ENCODE data around the gene PPBP. TPM values are rescaled to one million over a fixed set of nuclear protein-coding genes. Genes with fewer than 3 reads are reported as not detected.

The PPBP gene
- total and polyA plus RNA-seq, 9 of the 15 experiments (the other 6 are each of a cell fraction or from before 2014, with no cell fraction given): 0.17 to 0.55 (median 0.29) TPM; not detected in 4

DNA sequence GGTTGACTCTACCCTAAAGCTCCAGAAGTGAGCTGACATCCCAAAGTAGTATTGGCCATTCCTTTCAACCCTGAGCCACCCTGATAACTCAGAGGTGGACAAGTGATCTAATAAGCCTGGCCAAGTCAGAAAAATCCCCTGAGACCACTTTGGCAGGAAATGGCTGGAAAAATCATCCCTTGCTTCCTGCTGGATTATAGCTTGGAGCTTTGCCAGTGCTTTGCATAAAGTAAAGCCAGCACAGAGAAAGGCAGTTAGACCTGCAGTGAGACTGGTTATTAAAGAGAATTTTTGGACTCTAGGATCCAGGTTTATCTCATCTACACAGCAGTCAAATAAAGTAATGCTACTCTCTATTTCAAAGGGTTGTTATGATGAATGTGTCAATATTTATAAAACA lies 44.1 kb upstream of the PPBP start:
- no TSS peak for BruUV-seq (replicated peaks)
- peaks cover 2% of the 10 kb centered on the region; the same call in 1 of the 3 replicates for H3K36me3 ChIP-seq (ENCODE audit: control insufficient read depth, insufficient read depth, low read length)
- H3K27ac ChIP-seq (ENCODE audit: extremely low read depth, low read depth, low read length): no peak overlapping the region
- H3K4me3 ChIP-seq: no peak overlapping the region
- no peaks in the 10 kb centered on the region for H3K9me1 ChIP-seq (ENCODE audit: control insufficient read depth, insufficient read depth, low read length)
- H3K4me2 ChIP-seq (ENCODE audit: insufficient read depth, low read length): no peak overlapping the region
- H4K20me1 ChIP-seq (replicated peaks; ENCODE audit: control insufficient read depth, insufficient read depth, low read length): no peaks in the 10 kb centered on the region
- peaks cover 0 to 4% of the 10 kb centered on the region in 2 experiments; a peak in 2 of 5 replicates for H3K4me1 ChIP-seq (replicated peaks in 1 of 2; ENCODE audit: control insufficient read depth in 2 of 2, insufficient read depth in 2 of 2, low read length in 2 of 2)
- FAIRE-seq (no peak), DNase-seq (ENCODE audit: extremely low read depth in 1 of 4, low spot score in 3 of 4) (no peak), ATAC-seq (peak; percentile 54)
- no peaks in the 10 kb centered on the region for H3K9me3 ChIP-seq (replicated peaks; ENCODE audit: control insufficient read depth, insufficient read depth, low read depth, low read length)
- intact Hi-C loops (cut with micrococcal nuclease) (loop anchor here (10.0 kb wide), 1 partner anchor 307 kb away; no protein-coding TSS in a partner anchor), in situ Hi-C loops (cut with MboI) (loop anchor here (10.0 kb wide), 2 partner anchors 307 to 367 kb away; no protein-coding TSS in a partner anchor)
- no peak overlapping the region for H3K9ac ChIP-seq (ENCODE audit: insufficient read depth in 1 of 2, low read depth in 2 of 2, low read length in 2 of 2)
- POLR2A ChIA-PET: interaction anchor here (0.6 kb wide), 1 partner anchor 408 kb away, joined by 3 read pairs; no protein-coding TSS in a partner anchor
- CTCF ChIA-PET (ENCODE audit: low intra/inter-chr PET ratio): no interaction called here
- no peaks in the 10 kb centered on the region for H3K27me3 ChIP-seq (ENCODE audit: control insufficient read depth in 2 of 2, insufficient read depth in 2 of 2, low read length in 2 of 2)
- no peak for TF ChIP-seq MTF1 (CRISPR knock-in tag; IDR thresholded peaks at IDR 0.05; ENCODE audit: borderline replicate concordance)
- TF ChIP-seq NFIC (IDR thresholded peaks at IDR 0.05): peak; percentile 40
- TF ChIP-seq, protein P1, sequence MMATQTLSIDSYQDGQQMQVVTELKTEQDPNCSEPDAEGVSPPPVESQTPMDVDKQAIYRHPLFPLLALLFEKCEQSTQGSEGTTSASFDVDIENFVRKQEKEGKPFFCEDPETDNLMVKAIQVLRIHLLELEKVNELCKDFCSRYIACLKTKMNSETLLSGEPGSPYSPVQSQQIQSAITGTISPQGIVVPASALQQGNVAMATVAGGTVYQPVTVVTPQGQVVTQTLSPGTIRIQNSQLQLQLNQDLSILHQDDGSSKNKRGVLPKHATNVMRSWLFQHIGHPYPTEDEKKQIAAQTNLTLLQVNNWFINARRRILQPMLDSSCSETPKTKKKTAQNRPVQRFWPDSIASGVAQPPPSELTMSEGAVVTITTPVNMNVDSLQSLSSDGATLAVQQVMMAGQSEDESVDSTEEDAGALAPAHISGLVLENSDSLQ (IDR thresholded peaks at IDR 0.05): no peak
- peaks cover 4% of the 10 kb centered on the region for H3K79me2 ChIP-seq (ENCODE audit: control insufficient read depth, insufficient read depth, low read length)
- peak overlapping the region; percentile 11; the same call in 1 of the 2 replicates for H2AFZ ChIP-seq (ENCODE audit: low read depth, low read length)

DNA sequence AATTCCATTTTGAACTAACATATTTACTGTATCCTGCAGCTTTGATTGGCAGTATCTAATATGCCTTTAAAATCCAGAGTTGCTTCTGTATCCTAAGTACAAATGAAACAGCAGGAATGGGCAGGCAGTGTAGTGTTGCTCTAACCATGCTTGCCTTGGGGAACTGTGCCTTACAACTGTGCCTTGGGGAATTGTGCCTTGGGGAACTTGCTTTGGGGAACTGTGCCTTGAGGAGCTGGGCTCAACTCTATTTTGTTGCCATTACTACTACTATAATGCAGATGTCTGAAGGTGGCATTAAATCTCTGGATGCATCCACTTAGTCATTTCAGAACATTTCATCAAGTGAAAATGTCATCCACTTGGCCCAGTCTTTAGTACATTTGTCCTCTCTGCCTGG lies 43.6 kb upstream of the PPBP start:
- Histone ChIP-seq H2AFZ (ENCODE audit: low read depth, low read length) (peak overlapping the region; percentile 11), H3K79me2 (ENCODE audit: control insufficient read depth, insufficient read depth, low read length) (no peaks in the 10 kb centered on the region), H3K27ac (ENCODE audit: extremely low read depth, low read depth, low read length) (no peak overlapping the region), H3K4me2 (ENCODE audit: insufficient read depth, low read length) (no peak overlapping the region), H3K4me1 (replicated peaks in 1 of 2; ENCODE audit: control insufficient read depth in 2 of 2, insufficient read depth in 2 of 2, low read length in 2 of 2) (peaks cover 0 to 2% of the 10 kb centered on the region in 2 experiments; a peak in 1 of 5 replicates), H3K9me1 (ENCODE audit: control insufficient read depth, insufficient read depth, low read length) (no peaks in the 10 kb centered on the region), H3K36me3 (ENCODE audit: control insufficient read depth, insufficient read depth, low read length) (no peaks in the 10 kb centered on the region), H3K27me3 (ENCODE audit: control insufficient read depth in 2 of 2, insufficient read depth in 2 of 2, low read length in 2 of 2) (no peaks in the 10 kb centered on the region), H3K9me3 (replicated peaks; ENCODE audit: control insufficient read depth, insufficient read depth, low read depth, low read length) (no peaks in the 10 kb centered on the region), H3K4me3 (no peak overlapping the region), H4K20me1 (replicated peaks; ENCODE audit: control insufficient read depth, insufficient read depth, low read length) (no peaks in the 10 kb centered on the region), H3K9ac (ENCODE audit: insufficient read depth in 1 of 2, low read depth in 2 of 2, low read length in 2 of 2) (no peak overlapping the region)
- no TSS peak for BruUV-seq (replicated peaks)
- in situ Hi-C loops (cut with MboI): loop anchor here (10.0 kb wide), 2 partner anchors 307 to 367 kb away; no protein-coding TSS in a partner anchor
- ATAC-seq: peak; percentile 38
- no peak for DNase-seq (ENCODE audit: extremely low read depth in 1 of 4, low spot score in 3 of 4)
- FAIRE-seq: peak; percentile 61
- POLR2A ChIA-PET: interaction anchor here (0.6 to 1.5 kb wide), 2 partner anchors 11 to 408 kb away, joined by 3 read pairs; no protein-coding TSS in a partner anchor
- intact Hi-C loops (cut with micrococcal nuclease): loop anchor here (10.0 kb wide), 1 partner anchor 307 kb away; no protein-coding TSS in a partner anchor
- CTCF ChIA-PET (ENCODE audit: low intra/inter-chr PET ratio): no interaction called here
- TF ChIP-seq CHD4 (IDR thresholded peaks at IDR 0.05; ENCODE audit: insufficient read depth, insufficient replicate concordance, low read depth, low read length, poor library complexity, severe bottlenecking) (no peak), ZNF445 (CRISPR knock-in tag; IDR thresholded peaks at IDR 0.05; ENCODE audit: low read depth) (no peak), IRF2 (CRISPR knock-in tag; IDR thresholded peaks at IDR 0.05) (no peak), TBP (optimal IDR thresholded peaks at IDR 0.05; ENCODE audit: low read depth, low read length) (no peak), RBM25 (IDR thresholded peaks at IDR 0.05; ENCODE audit: low read depth, low read length, severe bottlenecking) (no peak), ZNF584 (CRISPR knock-in tag; IDR thresholded peaks at IDR 0.05; ENCODE audit: low read depth) (no peak), ESRRB (CRISPR knock-in tag; IDR thresholded peaks at IDR 0.05; ENCODE audit: borderline replicate concordance) (no peak)
- TF ChIP-seq, protein P2, sequence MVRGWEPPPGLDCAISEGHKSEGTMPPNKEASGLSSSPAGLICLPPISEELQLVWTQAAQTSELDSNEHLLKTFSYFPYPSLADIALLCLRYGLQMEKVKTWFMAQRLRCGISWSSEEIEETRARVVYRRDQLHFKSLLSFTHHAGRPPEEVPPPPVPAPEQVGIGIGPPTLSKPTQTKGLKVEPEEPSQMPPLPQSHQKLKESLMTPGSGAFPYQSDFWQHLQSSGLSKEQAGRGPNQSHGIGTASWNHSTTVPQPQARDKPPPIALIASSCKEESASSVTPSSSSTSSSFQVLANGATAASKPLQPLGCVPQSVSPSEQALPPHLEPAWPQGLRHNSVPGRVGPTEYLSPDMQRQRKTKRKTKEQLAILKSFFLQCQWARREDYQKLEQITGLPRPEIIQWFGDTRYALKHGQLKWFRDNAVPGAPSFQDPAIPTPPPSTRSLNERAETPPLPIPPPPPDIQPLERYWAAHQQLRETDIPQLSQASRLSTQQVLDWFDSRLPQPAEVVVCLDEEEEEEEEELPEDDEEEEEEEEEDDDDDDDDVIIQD (CRISPR knock-in tag; IDR thresholded peaks at IDR 0.05): no peak

All from K562 (cell line).